GM10266 (cell line): ENCODE results near the gene AXIN2.

Experiments
- DNase-seq: peaks from one replicate; pipeline ENCODE4 v3.0.0; 2012; ENCODE audit errors: extremely low spot score
- TF ChIP-seq, protein P1 (sequence below): IDR thresholded peaks from 2 replicates; pipeline ENCODE4 v1.5.1; 2012; ENCODE audit warnings: mild to moderate bottlenecking, low read depth; ENCODE audit not compliant: control insufficient read depth, insufficient read depth; ENCODE audit errors: missing control alignments

AXIN2 gene

DNA sequence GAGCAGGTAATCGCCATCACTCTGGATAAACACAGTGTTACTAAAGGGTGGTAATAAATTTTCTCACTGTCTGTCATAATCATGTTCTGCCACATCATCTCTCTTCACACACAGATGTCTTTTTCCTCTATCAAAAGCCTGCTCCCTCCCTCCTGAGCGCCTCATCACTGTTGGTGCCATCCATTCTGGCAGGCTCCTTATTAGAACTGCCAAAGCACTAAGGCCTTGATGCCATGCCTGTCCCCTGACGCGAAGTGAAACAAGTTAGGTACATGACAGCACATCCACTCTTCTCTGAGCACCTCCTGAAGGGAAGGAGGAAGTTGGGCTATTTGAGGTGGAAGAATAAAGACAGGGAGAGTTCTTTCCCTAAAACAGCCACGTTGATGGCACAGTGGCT lies 38.2 kb upstream of the AXIN2 start:
- TF ChIP-seq, protein P1, sequence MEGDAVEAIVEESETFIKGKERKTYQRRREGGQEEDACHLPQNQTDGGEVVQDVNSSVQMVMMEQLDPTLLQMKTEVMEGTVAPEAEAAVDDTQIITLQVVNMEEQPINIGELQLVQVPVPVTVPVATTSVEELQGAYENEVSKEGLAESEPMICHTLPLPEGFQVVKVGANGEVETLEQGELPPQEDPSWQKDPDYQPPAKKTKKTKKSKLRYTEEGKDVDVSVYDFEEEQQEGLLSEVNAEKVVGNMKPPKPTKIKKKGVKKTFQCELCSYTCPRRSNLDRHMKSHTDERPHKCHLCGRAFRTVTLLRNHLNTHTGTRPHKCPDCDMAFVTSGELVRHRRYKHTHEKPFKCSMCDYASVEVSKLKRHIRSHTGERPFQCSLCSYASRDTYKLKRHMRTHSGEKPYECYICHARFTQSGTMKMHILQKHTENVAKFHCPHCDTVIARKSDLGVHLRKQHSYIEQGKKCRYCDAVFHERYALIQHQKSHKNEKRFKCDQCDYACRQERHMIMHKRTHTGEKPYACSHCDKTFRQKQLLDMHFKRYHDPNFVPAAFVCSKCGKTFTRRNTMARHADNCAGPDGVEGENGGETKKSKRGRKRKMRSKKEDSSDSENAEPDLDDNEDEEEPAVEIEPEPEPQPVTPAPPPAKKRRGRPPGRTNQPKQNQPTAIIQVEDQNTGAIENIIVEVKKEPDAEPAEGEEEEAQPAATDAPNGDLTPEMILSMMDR = no peak
- no peak for DNase-seq

DNA sequence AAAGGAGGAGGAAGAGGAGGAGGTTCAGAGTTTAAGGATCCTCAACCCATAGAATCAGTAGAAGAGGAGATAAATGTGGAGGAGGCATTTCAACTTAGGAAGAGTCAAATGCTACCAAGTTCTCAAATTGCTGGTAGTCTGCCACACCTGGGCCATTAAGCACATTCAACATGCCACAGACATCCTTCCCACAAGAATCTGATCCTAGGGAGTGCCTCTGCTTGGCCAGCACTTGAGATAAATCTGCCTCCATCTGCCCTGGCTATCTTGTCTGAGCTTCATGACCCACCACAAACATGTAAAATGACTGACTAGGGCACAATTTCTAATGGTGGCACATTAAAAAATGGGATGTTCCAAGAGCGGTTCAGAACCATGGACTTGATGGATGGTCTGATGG lies 37.3 kb upstream of the AXIN2 start:
- TF ChIP-seq, protein P1 = no peak
- DNase-seq = no peak

DNA sequence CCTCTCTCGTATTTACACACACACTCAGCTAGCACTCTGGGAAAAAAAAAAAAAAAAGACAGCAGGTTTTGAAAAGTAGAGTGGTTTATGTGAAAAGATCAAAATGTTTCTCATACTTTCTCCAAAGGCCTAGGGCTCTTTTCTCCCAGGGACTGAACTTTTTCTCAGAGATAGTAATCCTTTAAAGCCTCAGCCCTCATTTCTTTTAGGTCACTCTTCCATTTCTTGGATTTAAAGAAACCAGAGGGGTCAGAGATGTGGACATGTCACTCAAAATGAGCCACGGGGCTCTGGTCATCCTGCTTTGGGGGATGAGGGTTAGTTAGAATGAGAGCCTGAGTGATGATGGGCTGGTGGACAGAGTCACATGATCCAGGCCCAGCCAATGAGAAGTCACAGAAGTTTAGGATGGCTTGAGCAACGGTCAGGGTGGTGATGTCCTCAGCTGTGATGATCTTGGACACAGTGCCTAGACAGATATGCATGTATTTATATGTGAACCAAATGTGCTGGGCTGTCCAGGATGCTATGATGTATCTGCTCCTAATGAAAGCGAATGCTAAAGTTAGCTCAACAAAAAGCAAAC lies 33.7 kb upstream of the AXIN2 start:
- no peak for DNase-seq
- TF ChIP-seq, protein P1 = no peak

DNA sequence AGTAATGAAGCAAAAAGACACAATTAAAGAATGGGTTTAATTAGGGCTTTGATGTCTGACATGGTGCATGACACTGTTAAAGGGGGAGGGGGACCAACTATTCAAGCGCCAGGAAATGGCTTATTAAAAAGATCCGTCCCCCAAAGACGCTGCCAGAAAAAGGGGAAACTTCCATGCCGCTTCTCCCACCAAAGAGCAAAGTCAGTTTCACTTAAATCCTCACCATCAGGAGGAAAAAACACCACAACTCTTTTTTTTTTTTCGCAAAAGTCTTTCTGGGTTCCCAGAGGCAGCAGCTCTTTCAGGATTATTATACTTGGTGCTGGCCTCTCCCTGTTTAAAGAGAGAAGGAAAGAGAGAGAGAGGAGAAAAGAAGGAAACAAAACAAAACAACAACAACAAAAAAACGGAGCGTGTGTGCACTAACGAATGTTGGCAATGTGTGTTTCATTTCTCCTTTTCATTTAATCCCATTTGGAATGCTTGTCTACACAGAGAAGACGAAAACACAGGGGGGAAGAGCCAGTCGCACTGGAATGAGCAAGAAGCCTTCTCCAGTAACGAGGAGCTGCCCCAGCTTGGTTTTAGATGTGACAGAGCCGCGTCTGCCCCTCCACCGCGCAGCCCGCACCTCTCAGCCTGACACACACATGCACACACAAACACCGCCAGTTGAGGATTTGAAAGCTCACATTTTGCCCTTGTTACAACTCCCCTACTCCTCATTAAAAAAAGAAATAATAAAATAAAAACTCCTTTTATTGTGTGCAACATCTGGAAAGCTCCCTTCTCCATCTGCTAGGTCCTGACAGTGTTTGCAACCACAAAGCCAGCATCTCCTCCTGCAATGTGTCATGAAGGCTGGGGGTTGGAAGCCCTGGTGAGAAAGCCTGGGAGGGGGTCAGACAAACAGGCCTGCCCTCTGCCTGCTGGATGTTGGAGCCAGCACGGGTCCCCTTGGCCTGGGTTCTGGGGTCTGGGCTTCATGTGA lies 32.7 kb upstream of the AXIN2 start:
- DNase-seq = no peak
- TF ChIP-seq, protein P1 = no peak

DNA sequence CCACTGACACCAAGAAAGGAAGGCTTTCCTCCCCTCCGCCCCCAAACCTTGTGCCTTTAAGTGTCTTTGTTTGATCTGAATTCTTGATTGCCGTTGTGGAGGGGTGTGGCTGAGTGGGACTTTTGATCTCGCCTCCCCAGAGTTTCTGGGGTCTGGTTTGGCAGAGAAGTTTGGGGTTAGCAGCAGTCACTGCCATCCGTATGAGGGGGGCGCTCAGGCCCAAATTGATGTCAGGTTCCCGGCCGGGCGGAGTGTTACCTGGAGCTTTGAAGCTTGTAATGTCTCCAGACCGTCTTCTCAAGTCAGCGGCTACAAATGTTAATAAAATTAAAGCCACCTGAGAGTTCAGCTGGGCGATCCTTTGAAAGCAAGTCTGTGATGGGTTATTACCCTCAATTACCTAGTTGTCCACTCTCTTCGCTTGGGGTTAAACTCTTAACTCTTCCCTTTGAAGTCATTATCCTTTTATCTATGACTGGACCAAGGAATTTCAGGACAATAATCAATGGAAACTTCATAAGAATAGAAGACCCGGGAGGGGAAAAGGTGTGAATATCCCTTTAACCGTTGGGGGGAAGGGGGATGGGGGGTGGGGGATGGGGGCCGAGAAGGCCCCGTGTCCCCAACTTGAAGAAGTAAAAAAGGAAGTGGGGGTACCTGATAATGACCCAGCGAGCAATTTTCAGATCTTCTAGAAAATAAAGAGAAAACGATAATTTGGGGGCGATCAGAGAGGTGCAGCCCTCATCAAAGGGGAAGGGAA lies 31.8 kb upstream of the AXIN2 start:
- DNase-seq = no peak
- TF ChIP-seq, protein P1 = no peak

DNA sequence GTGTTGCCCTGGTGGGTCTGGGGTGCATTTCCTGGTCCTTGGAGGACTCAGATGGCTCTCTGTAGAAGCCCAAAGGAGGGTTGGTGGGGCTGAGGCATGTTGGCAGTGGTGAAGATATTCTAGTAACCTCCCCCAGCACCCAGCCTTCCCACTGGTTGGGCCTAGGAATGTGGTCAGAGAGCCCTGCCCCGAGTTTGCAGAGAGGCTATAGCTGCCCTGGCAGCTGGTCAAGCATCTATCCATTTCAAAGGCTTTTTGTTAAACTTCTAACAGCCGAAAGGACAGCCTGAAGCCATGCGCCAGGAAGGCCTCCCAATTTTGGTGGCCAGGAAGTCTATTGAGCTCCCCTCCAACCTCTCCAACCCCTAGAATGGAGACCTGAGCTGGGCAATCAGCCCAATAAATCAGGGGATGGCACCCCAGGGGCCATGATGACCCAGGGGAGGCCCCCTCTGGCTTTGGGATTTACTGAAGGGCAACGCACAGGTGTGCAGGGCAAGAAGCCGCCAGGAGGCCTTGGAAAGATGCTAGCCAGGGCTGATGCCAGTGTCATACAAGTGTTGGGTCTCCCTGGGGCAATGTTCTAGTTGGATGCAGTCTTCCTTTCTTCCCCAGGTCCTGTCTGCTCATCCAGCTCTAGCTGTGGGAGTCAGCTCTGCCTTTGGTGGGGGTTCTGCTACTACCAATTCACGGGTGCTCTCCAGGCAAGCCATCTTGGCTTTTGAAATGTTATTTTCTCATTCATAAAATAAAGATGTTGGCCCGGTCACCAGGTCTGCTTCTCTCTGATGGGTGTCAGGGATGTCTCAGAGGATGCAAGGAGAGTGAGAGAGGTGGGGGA lies 30.9 kb upstream of the AXIN2 start:
- TF ChIP-seq, protein P1 = no peak
- DNase-seq = no peak
